Activated T-cell treated with anti-CD3 and anti-CD28 coated beads, Interleukin-2, amount 50 U/mL, for 4 hours (primary cell): ENCODE measurements around the gene NRGN. TPM values are rescaled to one million over a fixed set of nuclear protein-coding genes. Genes with fewer than 3 reads are reported as not detected.

Experiments used
- ATAC-seq, 2 donors: fragments of 200-7000 bp; cut with Tn5 transposase; one replicate each; pipeline ENCODE4 v1.10.0; 2021
- DNase-seq: peaks from one replicate; pipeline ENCODE4 v3.0.0-alpha.2; 2020
- H3K27me3 Mint-ChIP-seq: one replicate; pipeline ENCODE4 v1.8.0; 2021; ENCODE audit warnings: low read depth, mixed read lengths
- H3K36me3 Mint-ChIP-seq: one replicate; pipeline ENCODE4 v1.8.0; 2022; ENCODE audit warnings: mixed read lengths; ENCODE audit not compliant: insufficient read depth
- H3K4me1 Mint-ChIP-seq: one replicate; pipeline ENCODE4 v1.8.0; 2021; ENCODE audit warnings: low read depth, mixed read lengths
- H3K4me3 Mint-ChIP-seq: one replicate; pipeline ENCODE4 v1.8.0; 2021; ENCODE audit warnings: mild to moderate bottlenecking, moderate library complexity, mixed read lengths
- H3K9me3 Mint-ChIP-seq: one replicate; pipeline ENCODE4 v1.8.0; 2021; ENCODE audit warnings: mixed read lengths
- total RNA-seq, 3 donors: library from RNA; stranded (reverse); gene quantifications; one replicate each; pipeline ENCODE4 v1.2.1, GENCODE V29; 2021

The NRGN gene
- total RNA-seq, 3 donors from 2014 or later, result 1.2 to 2.4 (median 1.6) TPM

GRCh38 chr11:124727474-124727873 is 12.3 kb upstream of the NRGN start:
- H3K4me3 Mint-ChIP-seq, result no peak overlapping the region
- ATAC-seq (no peak), DNase-seq (no peak)
- no peaks in the 10 kb centered on the region for H3K36me3 Mint-ChIP-seq
- H3K9me3 Mint-ChIP-seq, result no peaks in the 10 kb centered on the region
- peaks cover 6% of the 10 kb centered on the region for H3K4me1 Mint-ChIP-seq
- H3K27me3 Mint-ChIP-seq, result peaks cover 8% of the 10 kb centered on the region

- no peak for ATAC-seq
- Mint-ChIP-seq H3K36me3 (no peaks in the 10 kb centered on the region), H3K27me3 (peaks cover 8% of the 10 kb centered on the region), H3K4me1 (peaks cover 6% of the 10 kb centered on the region), H3K9me3 (no peaks in the 10 kb centered on the region), H3K4me3 (no peak overlapping the region)
- DNase-seq, result no peak
Measured at GRCh38 chr11:124728134-124728533, 11.6 kb upstream of the NRGN start.

- DNase-seq, result no peak
- Mint-ChIP-seq H3K9me3 (no peaks in the 10 kb centered on the region), H3K36me3 (no peaks in the 10 kb centered on the region), H3K4me1 (peaks cover 6% of the 10 kb centered on the region), H3K4me3 (no peak overlapping the region), H3K27me3 (peaks cover 6% of the 10 kb centered on the region)
- no peak for ATAC-seq
Measured at GRCh38 chr11:124729571-124729970, 10.2 kb upstream of the NRGN start.

GRCh38 chr11:124732230-124732629 is 7.5 kb upstream of the NRGN start:
- H3K27me3 Mint-ChIP-seq, result peaks cover 1% of the 10 kb centered on the region
- H3K4me3 Mint-ChIP-seq, result no peak overlapping the region
- ATAC-seq, result no peak
- H3K9me3 Mint-ChIP-seq, result no peaks in the 10 kb centered on the region
- no peaks in the 10 kb centered on the region for H3K36me3 Mint-ChIP-seq
- no peak for DNase-seq
- H3K4me1 Mint-ChIP-seq, result no peaks in the 10 kb centered on the region

- DNase-seq, result no peak
- ATAC-seq, result no peak
- Mint-ChIP-seq H3K27me3 (peaks cover 4% of the 10 kb centered on the region), H3K4me3 (no peak overlapping the region), H3K4me1 (peaks cover 14% of the 10 kb centered on the region), H3K9me3 (no peaks in the 10 kb centered on the region), H3K36me3 (no peaks in the 10 kb centered on the region)
Measured at GRCh38 chr11:124736736-124737135, 3.0 kb upstream of the NRGN start.

GRCh38 chr11:124737638-124738305 is 2.0 kb upstream of the NRGN start:
- ATAC-seq, result no peak
- DNase-seq, result no peak
- Mint-ChIP-seq H3K36me3 (no peaks in the 10 kb centered on the region), H3K27me3 (peaks cover 4% of the 10 kb centered on the region), H3K4me1 (peaks cover 14% of the 10 kb centered on the region), H3K4me3 (no peak overlapping the region), H3K9me3 (no peaks in the 10 kb centered on the region)

GRCh38 chr11:124738713-124739478 is 846 bp upstream of the NRGN start:
- no peaks in the 10 kb centered on the region for H3K36me3 Mint-ChIP-seq
- peaks cover 4% of the 10 kb centered on the region for H3K27me3 Mint-ChIP-seq
- H3K4me3 Mint-ChIP-seq, result peak overlapping the region; percentile 80
- ATAC-seq, result no peak
- no peak for DNase-seq
- H3K9me3 Mint-ChIP-seq, result no peaks in the 10 kb centered on the region
- H3K4me1 Mint-ChIP-seq, result peaks cover 14% of the 10 kb centered on the region

- DNase-seq, result peak; percentile 47
- Mint-ChIP-seq H3K27me3 (peaks cover 4% of the 10 kb centered on the region), H3K4me1 (peaks cover 18% of the 10 kb centered on the region), H3K9me3 (no peaks in the 10 kb centered on the region), H3K4me3 (peak overlapping the region; percentile 80), H3K36me3 (no peaks in the 10 kb centered on the region)
- peak; percentile 44 to 45 for ATAC-seq
Measured at GRCh38 chr11:124740277-124740882, 638 bp downstream of the NRGN start.

- no peak overlapping the region for H3K4me3 Mint-ChIP-seq
- DNase-seq (no peak), ATAC-seq (no peak)
- peaks cover 4% of the 10 kb centered on the region for H3K27me3 Mint-ChIP-seq
- H3K4me1 Mint-ChIP-seq, result peaks cover 24% of the 10 kb centered on the region
- no peaks in the 10 kb centered on the region for H3K9me3 Mint-ChIP-seq
- no peaks in the 10 kb centered on the region for H3K36me3 Mint-ChIP-seq
Measured at GRCh38 chr11:124742555-124742954, 2.8 kb downstream of the NRGN start.

- Mint-ChIP-seq H3K27me3 (peaks cover 4% of the 10 kb centered on the region), H3K4me3 (no peak overlapping the region), H3K4me1 (peaks cover 24% of the 10 kb centered on the region), H3K36me3 (no peaks in the 10 kb centered on the region), H3K9me3 (no peaks in the 10 kb centered on the region)
- no peak for DNase-seq
- no peak for ATAC-seq
Measured at GRCh38 chr11:124743050-124743449, 3.3 kb downstream of the NRGN start.

- Mint-ChIP-seq H3K9me3 (no peaks in the 10 kb centered on the region), H3K4me3 (peak overlapping the region; percentile 69), H3K27me3 (peaks cover 2% of the 10 kb centered on the region), H3K36me3 (no peaks in the 10 kb centered on the region), H3K4me1 (peaks cover 26% of the 10 kb centered on the region)
- ATAC-seq (no peak), DNase-seq (no peak)
Measured at GRCh38 chr11:124745270-124745834, 5.6 kb downstream of the NRGN start.

GRCh38 chr11:124745835-124746620 is 6.3 kb downstream of the NRGN start:
- H3K4me1 Mint-ChIP-seq, result peaks cover 20% of the 10 kb centered on the region
- H3K36me3 Mint-ChIP-seq, result no peaks in the 10 kb centered on the region
- H3K4me3 Mint-ChIP-seq, result peak overlapping the region; percentile 89
- DNase-seq, result no peak
- no peaks in the 10 kb centered on the region for H3K9me3 Mint-ChIP-seq
- ATAC-seq, result peak; percentile 20 to 27
- H3K27me3 Mint-ChIP-seq, result peaks cover 3% of the 10 kb centered on the region

- H3K36me3 Mint-ChIP-seq, result no peaks in the 10 kb centered on the region
- H3K27me3 Mint-ChIP-seq, result peaks cover 3% of the 10 kb centered on the region
- H3K4me3 Mint-ChIP-seq, result peak overlapping the region; percentile 89
- peak; percentile 89 for ATAC-seq
- peaks cover 20% of the 10 kb centered on the region for H3K4me1 Mint-ChIP-seq
- H3K9me3 Mint-ChIP-seq, result no peaks in the 10 kb centered on the region
- DNase-seq, result peak; percentile 77
Measured at GRCh38 chr11:124746621-124747243, 7.0 kb downstream of the NRGN start.
